OCI-LY7 (cell line): Measurements from ENCODE around the gene MAPK11. TPM values are rescaled to one million over a fixed set of nuclear protein-coding genes. Genes with fewer than 3 reads are reported as not detected.

ENCODE experiments used
- BruUV-seq: library from RNA; stranded (reverse); fragments of 400-500 nt; replicated peaks from 2 replicates; lab custom pipeline; 2021; lab: Mats Ljungman, UMichigan
- CTCF ChIA-PET: fragments of 300-600 bp; sonication (Branson Sonifier 250); formaldehyde crosslinking; loops from one replicate; lab custom pipeline; 2022; ENCODE audit warnings: antibody characterized with exemption; ENCODE audit not compliant: unreplicated experiment; lab: Charles Lee
- POLR2A ChIA-PET: fragments of 300-600 bp; sonication (Branson Sonifier 250); formaldehyde crosslinking; loops from one replicate; lab custom pipeline; 2022; ENCODE audit warnings: antibody characterized with exemption; lab: Charles Lee
- DNase-seq: peaks from one replicate; pipeline ENCODE4 v3.0.0-alpha.2; 2015; ENCODE audit warnings: low spot score
- H2AFZ ChIP-seq: fragments of 200-600 bp; sonication (generic), shearing (Covaris generic); 2 replicates; pipeline ENCODE4 v1.6.1; 2014; ENCODE audit warnings: mild to moderate bottlenecking, antibody characterized with exemption, low read length, moderate library complexity
- H3K27ac ChIP-seq: fragments of 200-600 bp; sonication (generic); 2 replicates; pipeline ENCODE4 v1.5.1; 2014; ENCODE audit warnings: mixed run types, low read depth, mild to moderate bottlenecking, moderate library complexity, low read length, inconsistent platforms; ENCODE audit not compliant: poor library complexity, severe bottlenecking
- H3K36me3 ChIP-seq: fragments of 200-600 bp; sonication (generic); 2 replicates; pipeline ENCODE4 v1.6.1; 2014; ENCODE audit warnings: mild to moderate bottlenecking, antibody characterized with exemption, low read length, moderate library complexity, mixed read lengths; ENCODE audit not compliant: insufficient read depth
- H3K4me1 ChIP-seq: fragments of 200-600 bp; sonication (generic); 2 replicates; pipeline ENCODE4 v1.5.1; 2014; ENCODE audit warnings: mild to moderate bottlenecking, low read length; ENCODE audit not compliant: insufficient read depth, poor library complexity, severe bottlenecking
- H3K4me2 ChIP-seq: fragments of 200-600 bp; sonication (generic); 2 replicates; pipeline ENCODE4 v1.6.1; 2014; ENCODE audit warnings: mild to moderate bottlenecking, low read length
- H3K4me3 ChIP-seq: fragments of 200-600 bp; sonication (generic); 2 replicates; pipeline ENCODE4 v1.5.1; 2014; ENCODE audit warnings: mild to moderate bottlenecking, low read depth, low read length; ENCODE audit not compliant: poor library complexity, severe bottlenecking
- H3K79me2 ChIP-seq: fragments of 200-600 bp; sonication (generic); 2 replicates; pipeline ENCODE4 v1.6.1; 2016; ENCODE audit warnings: low read depth, mild to moderate bottlenecking, low read length, moderate library complexity, mixed read lengths; ENCODE audit not compliant: insufficient read depth
- H3K9me2 ChIP-seq: fragments of 200-600 bp; sonication (generic); 2 replicates; pipeline ENCODE4 v1.6.1; 2016; ENCODE audit warnings: mild to moderate bottlenecking, low read length, mixed read lengths; ENCODE audit not compliant: insufficient read depth
- H3K9me3 ChIP-seq: fragments of 200-600 bp; sonication (generic); 2 replicates; pipeline ENCODE4 v1.6.1; 2014; ENCODE audit warnings: mild to moderate bottlenecking, mixed run types, low read length, mixed read lengths
- H4K20me1 ChIP-seq: fragments of 200-600 bp; sonication (generic); 2 replicates; pipeline ENCODE4 v1.6.1; 2014; ENCODE audit warnings: mild to moderate bottlenecking, antibody characterized with exemption, low read length, moderate library complexity, mixed read lengths; ENCODE audit not compliant: insufficient read depth
- CTCF ChIP-seq: fragments of 200-600 bp; sonication (generic); conservative IDR thresholded peaks from 2 replicates; pipeline ENCODE4 v1.5.1; 2014; ENCODE audit warnings: mild to moderate bottlenecking, antibody characterized with exemption, low read length, moderate library complexity, mixed read lengths
- EZH2phosphoT487 ChIP-seq: fragments of 200-600 bp; sonication (generic); IDR thresholded peaks from 2 replicates; pipeline ENCODE4 v1.6.1; 2018; ENCODE audit warnings: low read depth, borderline replicate concordance, mild to moderate bottlenecking, mixed run types, antibody characterized with exemption, low read length, moderate library complexity, mixed read lengths
- intact Hi-C: fragments of 100-400 bp; cut with micrococcal nuclease; formaldehyde crosslinking; loops from one replicate; pipeline ENCODE4 v1.10.0; 2022; ENCODE audit not compliant: unreplicated experiment
- total RNA-seq, 2 experiments: library from RNA; depleted of rRNA in 1 of 2; stranded (reverse); fragments of >200 nt in 1 of 2; shearing (Covaris generic) in 1 of 2; gene quantifications; 2 replicates each; pipeline ENCODE4 v1.2.3, GENCODE V29; 2014 to 2022

Gene MAPK11
- total RNA-seq, 2 experiments from 2014 or later: 12.0 to 19.7 TPM

- DNase-seq: no peak
- Histone ChIP-seq H3K36me3 (no peaks in the 10 kb centered on the region), H2AFZ (no peak overlapping the region), H3K79me2 (no peaks in the 10 kb centered on the region), H4K20me1 (no peaks in the 10 kb centered on the region), H3K4me3 (no peak overlapping the region), H3K4me2 (no peak overlapping the region), H3K4me1 (peaks cover under 1% of the 10 kb centered on the region), H3K9me2 (no peaks in the 10 kb centered on the region), H3K9me3 (no peaks in the 10 kb centered on the region), H3K27ac (no peak overlapping the region)
- CTCF ChIA-PET: no interaction called here
- TF ChIP-seq CTCF: no peak
- no TSS peak for BruUV-seq
- intact Hi-C loops: no loop called here
- POLR2A ChIA-PET: no interaction called here
Measured at GRCh38 chr22:50286275-50286674, 16.1 kb upstream of the MAPK11 start.

- no peak overlapping the region for H3K4me2 ChIP-seq
- CTCF ChIA-PET: no interaction called here
- DNase-seq: no peak
- H3K79me2 ChIP-seq: no peaks in the 10 kb centered on the region
- no TSS peak for BruUV-seq
- no peaks in the 10 kb centered on the region for H3K36me3 ChIP-seq
- POLR2A ChIA-PET: no interaction called here
- TF ChIP-seq CTCF: no peak
- TF ChIP-seq EZH2phosphoT487: no peak
- no peak overlapping the region for H3K4me3 ChIP-seq
- H4K20me1 ChIP-seq: no peaks in the 10 kb centered on the region
- H3K9me2 ChIP-seq: no peaks in the 10 kb centered on the region
- H3K9me3 ChIP-seq: no peaks in the 10 kb centered on the region
- no peak overlapping the region for H2AFZ ChIP-seq
- no peak overlapping the region for H3K27ac ChIP-seq
- intact Hi-C loops: no loop called here
- H3K4me1 ChIP-seq: no peaks in the 10 kb centered on the region
Measured at GRCh38 chr22:50285568-50286229, 15.5 kb upstream of the MAPK11 start.

- H3K4me1 ChIP-seq: no peaks in the 10 kb centered on the region
- H3K9me3 ChIP-seq: no peaks in the 10 kb centered on the region
- no peak overlapping the region for H2AFZ ChIP-seq
- no peak overlapping the region for H3K27ac ChIP-seq
- H3K4me2 ChIP-seq: no peak overlapping the region
- H3K36me3 ChIP-seq: no peaks in the 10 kb centered on the region
- POLR2A ChIA-PET: interaction anchor here (0.6 kb wide), 1 partner anchor 8 kb away, joined by 3 read pairs; no protein-coding TSS in a partner anchor
- intact Hi-C loops: no loop called here
- H3K79me2 ChIP-seq: no peaks in the 10 kb centered on the region
- no peak overlapping the region for H3K4me3 ChIP-seq
- no TSS peak for BruUV-seq
- DNase-seq: no peak
- TF ChIP-seq EZH2phosphoT487: no peak
- TF ChIP-seq CTCF: no peak
- no peaks in the 10 kb centered on the region for H3K9me2 ChIP-seq
- CTCF ChIA-PET: no interaction called here
- H4K20me1 ChIP-seq: no peaks in the 10 kb centered on the region
Measured at GRCh38 chr22:50284479-50284878, 14.3 kb upstream of the MAPK11 start.
